ENCODE data around the gene OGA.

Gene OGA

GRCh38 chr10:101773923-101774588 is 44.2 kb downstream of the OGA start:
- no peak for DNase-seq

DNA sequence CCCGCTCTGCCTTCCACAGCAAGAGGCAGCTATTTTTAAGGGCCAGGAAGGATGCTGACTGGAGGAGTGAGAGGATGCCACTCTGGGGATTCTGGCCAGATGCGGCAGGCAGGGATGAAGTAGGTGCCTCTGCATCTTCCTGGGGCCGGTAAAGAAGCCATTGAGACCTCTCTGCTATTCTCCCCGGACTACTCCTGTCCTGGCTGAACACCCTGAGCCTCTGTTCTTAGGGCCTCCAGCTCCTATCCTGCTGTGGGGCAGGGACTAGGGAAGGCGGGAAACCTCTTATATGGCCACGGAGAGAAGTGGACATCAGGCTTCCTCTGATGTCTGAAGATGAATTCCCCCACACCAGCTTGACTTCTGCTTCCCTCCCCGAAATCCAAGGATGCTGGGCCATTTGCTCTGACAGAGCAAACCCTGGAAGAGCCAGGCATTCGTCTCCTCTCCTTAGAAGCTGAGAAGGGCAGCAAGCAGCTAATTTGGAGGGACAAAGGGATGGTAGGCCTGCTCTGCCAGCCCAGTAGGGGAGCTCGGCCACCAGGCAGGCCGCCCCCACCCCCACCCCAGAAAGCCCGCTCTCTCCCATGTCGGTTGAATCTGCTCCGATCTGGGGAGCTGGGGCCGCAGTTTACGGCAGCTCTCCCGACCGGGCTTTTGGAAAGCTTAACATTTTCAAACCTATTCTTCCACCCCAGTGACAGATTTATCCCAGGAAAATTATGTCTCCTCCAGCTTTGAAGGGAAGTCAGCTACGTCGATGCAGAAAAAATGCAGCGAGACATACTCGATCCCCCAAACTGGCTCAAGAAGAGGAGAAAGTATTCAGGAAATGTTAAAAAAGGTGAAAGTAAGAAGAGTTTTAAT is 45.1 kb downstream of the OGA start:
- DNase-seq: no peak

DNA sequence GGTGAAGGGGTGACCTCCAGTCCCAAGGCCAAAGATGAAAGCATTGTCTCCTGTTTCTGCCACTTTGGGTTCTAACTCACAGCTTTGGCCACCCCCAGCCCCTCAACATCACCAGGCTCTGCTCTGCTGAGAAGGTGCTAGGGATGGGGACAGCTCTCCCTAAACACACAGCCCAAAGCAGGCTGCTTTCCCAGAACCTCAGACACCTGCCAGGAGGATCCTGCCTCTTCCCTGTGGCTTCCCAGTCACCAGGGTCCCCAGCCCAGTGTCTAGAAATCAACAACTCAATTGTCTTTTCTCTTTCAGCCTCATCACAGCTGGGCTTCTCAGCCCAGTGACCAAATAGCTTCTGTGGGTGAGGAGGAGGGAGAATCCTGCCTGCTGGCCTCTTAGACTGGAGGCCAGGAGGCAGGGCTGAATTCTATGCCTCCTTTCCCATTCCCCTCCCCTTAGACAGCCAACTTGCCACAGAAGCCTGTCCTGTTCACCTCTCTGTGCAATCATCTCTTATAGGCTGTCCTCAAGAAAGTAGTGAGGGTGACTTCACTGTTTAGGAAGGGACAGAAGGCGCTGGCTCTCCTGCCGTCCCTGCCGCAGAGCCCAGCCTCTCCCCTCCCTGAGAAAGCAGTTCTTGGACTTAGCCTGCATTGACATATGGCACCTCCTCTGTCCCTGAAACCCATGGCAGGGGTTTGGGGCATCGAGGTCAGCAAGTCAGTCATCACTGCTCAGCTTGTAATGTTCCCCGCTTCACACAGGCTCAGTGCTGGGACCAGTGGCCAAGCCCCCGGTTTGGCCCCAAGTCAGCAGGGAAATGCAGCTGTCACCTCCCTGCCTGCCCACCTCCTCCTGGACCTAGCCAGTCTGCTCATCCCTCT is 46.0 kb downstream of the OGA start:
- no peak for DNase-seq

- DNase-seq: no peak
These were observed 46.9 kb downstream of the OGA start for GRCh38 chr10:101771380-101771779.

DNA sequence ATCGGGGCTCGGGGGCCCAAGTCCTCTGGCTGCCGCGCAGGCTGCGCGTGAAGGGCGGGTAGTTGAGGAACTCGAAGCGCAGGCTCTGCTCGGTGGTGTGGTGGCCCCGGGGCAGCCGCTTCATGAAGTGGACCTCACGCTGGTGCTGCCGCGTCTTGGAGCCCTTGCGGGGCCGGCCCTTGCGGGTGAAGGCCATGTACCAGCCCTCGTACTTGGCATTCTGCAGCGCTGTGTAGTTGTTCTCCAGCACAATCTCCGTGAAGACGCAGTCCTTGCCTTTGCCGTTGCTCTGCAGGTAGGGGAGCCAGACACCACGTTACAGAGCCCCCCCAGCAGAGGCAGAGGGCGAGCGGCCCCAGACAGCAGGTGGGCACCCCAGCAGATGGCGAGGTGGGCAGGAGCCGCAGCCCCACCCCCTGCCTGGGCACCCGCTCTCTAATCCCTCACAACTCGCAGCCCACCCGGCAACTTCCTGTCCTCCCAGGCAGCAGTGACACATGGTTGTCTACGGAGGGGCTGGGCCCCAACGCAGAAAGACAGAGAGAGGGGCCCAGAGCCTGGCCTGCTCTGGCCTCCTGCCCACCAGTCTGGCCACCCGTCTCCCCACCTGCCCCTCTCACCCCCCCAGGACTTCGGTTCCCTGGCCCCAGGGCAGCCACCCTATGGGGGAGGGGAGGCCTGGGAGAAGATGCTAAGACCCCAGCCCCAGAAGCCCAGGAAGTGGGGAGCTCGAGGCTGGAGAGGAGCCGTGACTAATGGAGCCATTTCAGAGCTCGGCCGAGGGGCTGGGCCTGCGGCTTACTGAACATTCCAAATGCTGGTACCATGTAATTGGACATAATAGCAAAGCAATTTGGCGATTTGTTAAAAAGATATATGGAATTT is 47.7 kb downstream of the OGA start:
- DNase-seq: no peak

- DNase-seq: no peak
These were observed 48.6 kb downstream of the OGA start for GRCh38 chr10:101769541-101770180.

DNA sequence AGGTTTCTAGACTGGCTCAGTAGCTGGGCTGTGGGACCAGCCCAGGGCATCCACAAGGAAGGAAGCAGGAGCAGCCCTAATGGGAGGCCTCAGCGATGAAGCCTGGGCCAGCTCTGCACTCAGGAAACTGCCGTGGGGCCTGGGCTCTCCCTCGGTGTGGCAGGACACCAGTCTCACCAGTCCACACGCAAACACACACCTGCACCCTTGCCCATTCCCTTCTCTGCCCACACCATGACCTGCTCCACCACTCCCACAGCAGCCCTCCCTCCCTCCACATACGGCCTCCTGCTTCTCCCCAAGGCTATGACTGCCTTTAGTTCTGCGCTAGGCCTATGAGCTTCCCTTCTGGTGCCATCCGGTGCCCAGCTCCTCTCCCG is 49.5 kb downstream of the OGA start:
- DNase-seq: no peak

- DNase-seq: no peak
These were observed 50.1 kb downstream of the OGA start for GRCh38 chr10:101767966-101768790.

DNA sequence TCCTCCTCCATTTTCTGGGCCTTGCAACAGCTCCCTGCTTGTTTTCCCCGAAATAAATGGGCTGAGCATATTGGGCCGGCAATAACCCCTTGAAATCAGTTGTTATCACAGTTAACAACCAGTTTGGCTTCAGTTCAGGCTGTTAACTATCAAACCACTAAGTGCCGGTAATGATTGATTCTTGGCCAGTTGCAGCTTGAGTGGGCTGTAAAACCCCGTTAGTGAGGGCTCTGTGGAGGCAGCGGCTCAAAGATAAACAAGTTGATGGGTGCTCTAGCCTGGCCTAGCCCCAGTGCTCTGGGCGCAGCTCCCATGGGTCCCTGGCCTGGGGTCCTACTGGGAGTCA is 50.7 kb downstream of the OGA start:
- no peak for DNase-seq

GRCh38 chr10:101766753-101767599 is 51.3 kb downstream of the OGA start:
- no peak for DNase-seq

DNA sequence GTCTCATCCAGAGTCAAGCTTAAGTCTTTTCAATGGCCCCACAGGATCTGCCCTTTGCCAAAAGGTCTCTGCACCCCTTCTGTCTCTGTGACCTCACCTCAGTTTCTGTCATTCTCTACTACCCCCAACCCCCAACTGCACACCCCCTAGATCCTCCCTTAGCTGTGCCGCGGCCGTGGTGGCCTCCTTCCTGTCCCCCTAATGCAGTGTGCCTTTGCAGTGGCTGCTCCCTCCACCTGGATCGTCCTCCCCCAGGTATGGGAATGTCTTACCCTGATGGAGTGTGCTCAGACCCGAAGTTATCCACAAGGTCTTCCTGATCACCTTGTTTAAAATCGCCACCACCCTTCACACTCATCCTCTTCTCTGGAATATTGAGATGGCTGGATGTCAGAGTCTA is 51.9 kb downstream of the OGA start:
- DNase-seq: no peak

DNA sequence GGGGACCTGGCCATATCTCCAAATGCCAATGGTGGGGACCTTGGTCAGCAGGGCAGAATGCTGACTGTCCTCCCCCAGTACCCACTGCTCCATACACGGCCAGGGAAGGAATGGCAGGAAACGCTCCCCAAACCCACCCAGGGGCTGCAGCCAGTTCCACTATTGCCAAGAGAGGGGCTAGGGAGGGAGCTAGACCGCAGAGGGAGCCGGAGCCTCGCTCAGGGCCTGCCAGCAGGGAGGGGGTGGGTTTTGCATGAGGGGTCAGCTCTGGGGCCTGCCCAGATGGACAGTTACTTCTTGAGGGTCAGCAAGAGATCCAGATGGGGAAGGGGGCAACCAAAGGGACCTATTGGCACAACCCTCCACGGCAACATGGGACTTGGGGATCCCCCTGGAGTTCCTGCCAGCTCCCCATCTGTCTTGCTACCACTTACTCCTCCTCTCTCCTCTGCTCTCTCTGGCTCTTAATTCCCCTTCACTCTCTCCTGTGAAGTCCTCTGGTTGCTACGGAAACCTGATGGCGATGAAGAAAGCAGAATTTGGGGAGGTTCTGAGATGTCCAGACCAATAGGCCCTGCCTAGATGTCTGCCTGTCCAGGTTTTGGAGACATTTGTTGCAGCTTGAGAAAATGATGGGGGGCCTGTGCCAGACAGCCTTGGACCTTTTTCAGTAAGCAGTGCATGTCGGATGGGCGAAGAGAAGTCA is 55.0 kb downstream of the OGA start:
- no peak for DNase-seq

DNA sequence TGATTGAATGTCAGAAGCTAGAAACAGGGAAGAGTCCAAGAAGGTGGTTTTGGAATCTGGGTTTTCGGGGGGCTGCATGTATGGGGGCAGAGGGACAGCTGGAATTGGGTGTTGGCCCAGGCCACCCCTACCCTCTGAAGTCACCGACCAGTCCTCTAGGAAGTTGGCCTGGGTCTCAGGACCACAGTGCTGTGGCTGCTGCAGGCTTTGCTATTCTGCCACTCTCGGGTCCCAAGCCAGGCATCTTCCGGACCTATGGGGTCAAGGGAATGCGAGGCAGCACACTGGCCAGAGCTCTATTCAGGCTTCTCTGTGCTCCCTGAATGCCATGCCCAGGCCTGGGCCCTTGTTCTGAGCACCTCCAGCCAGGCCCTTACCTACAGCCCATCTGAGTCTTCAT is 55.5 kb downstream of the OGA start:
- DNase-seq: no peak

DNA sequence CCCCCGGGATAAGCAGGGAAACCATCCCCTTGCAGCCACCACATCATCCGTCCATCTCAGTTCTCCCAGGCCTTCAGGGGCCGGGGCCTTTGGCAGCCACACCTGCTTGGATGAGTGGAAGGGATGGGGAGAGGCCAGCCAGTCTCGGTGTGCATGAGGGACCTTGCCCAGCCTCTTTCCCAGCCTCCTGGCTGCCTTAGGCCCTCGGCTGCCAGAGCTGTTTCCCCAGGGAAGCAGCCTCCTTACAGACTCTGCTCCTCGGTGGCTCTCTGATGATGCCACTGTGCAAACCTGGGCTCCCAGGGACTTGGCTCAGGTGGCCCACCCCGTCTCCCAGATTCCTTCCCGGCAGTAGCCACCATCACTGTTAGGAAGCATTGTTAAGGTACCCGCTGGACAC is 57.0 kb downstream of the OGA start:
- no peak for DNase-seq

DNA sequence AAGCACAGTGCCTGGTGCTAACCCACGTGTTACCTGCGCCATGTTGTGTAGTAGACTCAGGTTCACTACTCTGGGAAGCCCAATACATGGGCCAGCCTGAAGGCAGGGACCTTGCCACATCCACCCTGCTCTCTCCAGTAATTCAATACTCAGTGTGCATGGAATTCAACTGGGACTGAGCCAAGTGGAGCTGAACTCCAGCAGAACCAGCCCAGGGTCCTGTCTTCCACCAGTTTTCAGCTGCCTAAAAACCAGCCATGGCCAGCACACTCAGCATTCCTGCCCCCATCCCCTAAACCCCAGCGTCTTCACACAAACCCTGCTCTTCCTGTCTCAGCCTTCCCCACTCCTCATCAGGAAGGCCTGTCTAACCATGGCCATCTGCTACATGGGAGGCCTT is 57.7 kb downstream of the OGA start:
- no peak for DNase-seq

- no peak for DNase-seq
These were observed 58.7 kb downstream of the OGA start for GRCh38 chr10:101759309-101760247.

DNA sequence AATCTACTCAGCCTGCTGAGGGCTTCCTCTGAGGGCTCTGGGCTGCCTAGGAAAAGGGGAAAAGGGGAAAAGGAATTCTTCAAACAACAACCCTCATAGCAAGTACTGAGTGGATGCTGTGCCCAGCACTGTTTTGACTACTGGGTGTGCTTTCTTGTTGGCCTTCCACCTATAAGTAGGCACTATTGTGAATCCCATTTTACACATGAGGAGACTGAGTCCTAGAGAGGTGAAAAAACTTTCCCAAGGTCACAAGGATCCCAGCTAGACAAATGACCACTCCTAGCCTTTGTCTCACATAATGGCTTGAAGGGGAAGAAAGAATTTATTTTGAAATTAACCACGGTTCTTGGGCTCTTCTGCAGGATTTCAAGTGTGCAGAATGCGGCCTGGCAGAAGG is 59.4 kb downstream of the OGA start:
- DNase-seq: no peak

DNA sequence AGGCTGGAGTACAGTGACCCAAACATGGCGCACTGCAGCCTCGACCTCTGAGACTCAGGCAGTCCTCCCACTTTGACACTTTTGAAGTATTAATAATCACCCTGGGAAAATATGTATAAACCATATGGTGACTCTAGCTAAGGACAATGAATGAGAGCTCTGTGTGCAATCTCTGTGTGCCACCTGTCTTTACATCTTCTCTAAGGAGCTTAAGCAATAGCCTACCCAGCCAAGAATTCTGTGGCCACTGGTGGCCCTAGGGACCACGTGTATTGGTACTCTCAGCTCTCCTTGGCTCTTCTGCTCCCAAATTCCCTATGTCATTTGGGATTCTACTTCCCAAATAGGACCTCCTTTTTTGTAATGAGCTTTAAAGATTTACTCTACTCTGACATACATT is 66.0 kb downstream of the OGA start:
- DNase-seq: no peak
